Esophagus squamous epithelium (tissue), 5 donors: ENCODE data around the gene HSPA14. TPM values are rescaled to one million over a fixed set of nuclear protein-coding genes. Genes with fewer than 3 reads are reported as not detected.
"Not testable (repeated sequence)": the region's sequence is repeated elsewhere in the genome, so short reads cannot be mapped to it uniquely, and the experiment has no call there.

Experiments used
- DNase-seq: peaks from one replicate; lab custom pipeline; 2025; lab: John Stamatoyannopoulos, UW
- H3K27ac ChIP-seq, 4 donors: fragments of 200-600 bp; sonication (generic); one replicate each; pipeline ENCODE4 v1.5.1; 2016 to 2019; ENCODE audit warnings: mild to moderate bottlenecking in 1 of 4
- H3K27me3 ChIP-seq, 4 donors: fragments of 200-600 bp; sonication (generic); 1 replicate in 3 of 4; 2 replicates in 1 of 4; pipeline versions ENCODE4 v1.5.1 to v1.6.0; 2017 to 2021; ENCODE audit warnings: antibody characterized with exemption in 1 of 4
- H3K36me3 ChIP-seq, 3 donors: fragments of 200-600 bp; sonication (generic); one replicate each; pipeline ENCODE4 v1.5.1; 2016 to 2019
- H3K4me1 ChIP-seq, 3 donors: fragments of 200-600 bp; sonication (generic); one replicate each; pipeline ENCODE4 v1.5.1; 2017 to 2019
- H3K4me3 ChIP-seq, 4 donors: fragments of 200-600 bp; sonication (generic); 1 replicate in 3 of 4; 2 replicates in 1 of 4; pipeline ENCODE4 v1.5.1; 2016 to 2019; ENCODE audit warnings: mild to moderate bottlenecking in 2 of 4, moderate library complexity in 1 of 4
- H3K9me3 ChIP-seq, 3 donors: fragments of 200-600 bp; sonication (generic); one replicate each; pipeline ENCODE4 v1.5.1; 2016 to 2019
- POLR2A ChIP-seq, 4 donors: fragments of 450-650 bp; IDR thresholded peaks; one replicate each; pipeline ENCODE4 v1.6.1; 2017; ENCODE audit warnings: antibody characterized with exemption in 4 of 4, mild to moderate bottlenecking in 4 of 4, moderate library complexity in 3 of 4
- WGBS, 2 donors: methylation state at CpG; one replicate each; pipeline ENCODE4 v1.1.5; 2018; 5-methylcytosine and 5-hydroxymethylcytosine counted together
- intact Hi-C: fragments of 100-400 bp; cut with DNase I; formaldehyde crosslinking; loops from one replicate; pipeline ENCODE4 v1.15.0; 2022
- total RNA-seq, 4 donors: library from RNA; depleted of rRNA; stranded (reverse); fragments of >200 nt; gene quantifications; one replicate each; pipeline ENCODE4 v1.1.0, GENCODE V29; 2016
- TF ChIP-seq, protein P1 (sequence below), 6 experiments: fragments of 450-650 bp in 4 of 6; fragments of 200-600 bp in 2 of 6; sonication (generic) in 2 of 6; IDR thresholded peaks; one replicate each; pipeline ENCODE4 v1.5.1; 2016 to 2019; ENCODE audit warnings: antibody characterized with exemption in 6 of 6, mild to moderate bottlenecking in 4 of 6, moderate library complexity in 4 of 6
- donor health status: DM: yes; HTN: yes; CAD: no.

Gene HSPA14
- total RNA-seq, 4 donors from 2014 or later = 12.5 to 21.4 (median 13.1) TPM

DNA sequence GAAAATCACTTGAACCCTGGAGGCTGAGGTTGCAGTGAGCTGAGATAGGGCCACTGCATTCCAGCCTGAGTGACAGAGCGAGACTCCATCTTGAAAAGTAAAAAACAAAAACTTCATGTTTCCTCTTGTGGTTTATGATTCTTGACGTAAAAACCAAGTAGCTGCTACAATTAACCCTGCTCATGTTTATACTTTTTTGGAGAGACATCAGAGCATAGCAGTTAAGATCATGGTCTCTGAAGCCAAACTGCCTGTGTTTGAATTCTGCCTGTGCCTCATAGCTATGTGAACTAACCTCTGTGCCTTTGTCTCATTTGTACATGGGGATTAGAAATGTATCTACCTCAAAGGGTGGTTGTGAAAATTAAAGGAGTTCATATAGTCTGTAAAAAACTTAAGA is 67.8 kb downstream of the HSPA14 start:
- 83 to 88% methylated on average over 2 of the region's 2 CpGs for WGBS, 2 donors
- no peak overlapping the region for H3K4me3 ChIP-seq
- intact Hi-C loops = no loop called here
- no peak overlapping the region for H3K27ac ChIP-seq
- no peaks in the 10 kb centered on the region for H3K27me3 ChIP-seq
- DNase-seq = no peak
- TF ChIP-seq, protein P1, sequence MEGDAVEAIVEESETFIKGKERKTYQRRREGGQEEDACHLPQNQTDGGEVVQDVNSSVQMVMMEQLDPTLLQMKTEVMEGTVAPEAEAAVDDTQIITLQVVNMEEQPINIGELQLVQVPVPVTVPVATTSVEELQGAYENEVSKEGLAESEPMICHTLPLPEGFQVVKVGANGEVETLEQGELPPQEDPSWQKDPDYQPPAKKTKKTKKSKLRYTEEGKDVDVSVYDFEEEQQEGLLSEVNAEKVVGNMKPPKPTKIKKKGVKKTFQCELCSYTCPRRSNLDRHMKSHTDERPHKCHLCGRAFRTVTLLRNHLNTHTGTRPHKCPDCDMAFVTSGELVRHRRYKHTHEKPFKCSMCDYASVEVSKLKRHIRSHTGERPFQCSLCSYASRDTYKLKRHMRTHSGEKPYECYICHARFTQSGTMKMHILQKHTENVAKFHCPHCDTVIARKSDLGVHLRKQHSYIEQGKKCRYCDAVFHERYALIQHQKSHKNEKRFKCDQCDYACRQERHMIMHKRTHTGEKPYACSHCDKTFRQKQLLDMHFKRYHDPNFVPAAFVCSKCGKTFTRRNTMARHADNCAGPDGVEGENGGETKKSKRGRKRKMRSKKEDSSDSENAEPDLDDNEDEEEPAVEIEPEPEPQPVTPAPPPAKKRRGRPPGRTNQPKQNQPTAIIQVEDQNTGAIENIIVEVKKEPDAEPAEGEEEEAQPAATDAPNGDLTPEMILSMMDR (IDR thresholded peaks at IDR 0.05) = no peak
- no peak for TF ChIP-seq POLR2A (IDR thresholded peaks at IDR 0.05)
- H3K36me3 ChIP-seq = peaks cover 0 to 72% (median 10%) of the 10 kb centered on the region in 3 donors
- no peaks in the 10 kb centered on the region for H3K4me1 ChIP-seq
- no peaks in the 10 kb centered on the region for H3K9me3 ChIP-seq

DNA sequence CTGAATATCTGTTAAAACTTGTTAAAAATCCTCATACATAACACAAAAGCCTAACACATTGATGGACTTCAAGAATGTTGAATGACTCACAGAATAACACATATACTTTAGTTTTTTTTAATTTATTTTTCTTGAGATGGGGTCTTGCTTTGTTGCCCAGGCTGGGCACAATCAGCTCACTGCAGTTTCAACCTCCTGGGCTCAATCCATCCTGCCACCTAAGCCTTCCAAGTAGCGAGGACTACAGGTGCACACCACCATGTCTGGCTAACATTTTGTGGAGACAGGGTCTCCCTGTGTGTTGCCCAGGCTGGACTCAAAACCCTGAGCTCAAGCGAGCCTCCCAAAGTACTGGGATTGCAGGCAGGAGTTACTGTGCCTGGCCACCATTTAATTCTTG is 68.7 kb downstream of the HSPA14 start:
- H3K36me3 ChIP-seq = peaks cover 0 to 71% (median 10%) of the 10 kb centered on the region in 3 donors
- 90 to 96% methylated on average over 2 of the region's 2 CpGs for WGBS, 2 donors
- H3K27me3 ChIP-seq = no peaks in the 10 kb centered on the region
- intact Hi-C loops = no loop called here
- no peak overlapping the region for H3K4me3 ChIP-seq
- no peaks in the 10 kb centered on the region for H3K9me3 ChIP-seq
- no peak for DNase-seq
- no peak for TF ChIP-seq POLR2A (IDR thresholded peaks at IDR 0.05)
- TF ChIP-seq, protein P1 (IDR thresholded peaks at IDR 0.05) = no peak
- no peak overlapping the region for H3K27ac ChIP-seq
- no peaks in the 10 kb centered on the region for H3K4me1 ChIP-seq

DNA sequence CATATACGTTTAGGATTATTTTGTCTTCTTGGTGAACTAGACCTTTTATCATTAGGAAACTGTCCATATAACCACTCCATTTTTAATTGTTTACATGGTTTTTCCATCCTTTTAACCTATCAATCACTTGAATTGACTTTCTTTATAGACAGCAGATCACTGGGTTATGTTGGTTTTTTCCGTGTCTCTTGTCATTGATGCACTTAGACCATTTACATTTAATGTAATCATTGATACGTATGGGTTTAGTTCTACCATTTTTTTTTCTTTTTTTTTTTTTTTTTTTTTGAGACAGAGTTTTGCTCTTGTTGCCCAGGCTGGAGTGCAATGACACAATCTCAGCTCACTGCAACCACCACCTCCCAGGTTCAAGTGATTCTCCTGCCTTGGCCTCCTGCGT is 69.5 kb downstream of the HSPA14 start:
- H3K4me1 ChIP-seq, H3K27ac ChIP-seq, H3K9me3 ChIP-seq, H3K4me3 ChIP-seq, H3K27me3 ChIP-seq, DNase-seq, intact Hi-C loops: not testable (repeated sequence)
- 93 to 98% methylated on average over 3 to 4 of the region's 4 CpGs for WGBS, 2 donors
- H3K36me3 ChIP-seq = peaks cover 2 to 77% (median 10%) of the 10 kb centered on the region in 3 donors

DNA sequence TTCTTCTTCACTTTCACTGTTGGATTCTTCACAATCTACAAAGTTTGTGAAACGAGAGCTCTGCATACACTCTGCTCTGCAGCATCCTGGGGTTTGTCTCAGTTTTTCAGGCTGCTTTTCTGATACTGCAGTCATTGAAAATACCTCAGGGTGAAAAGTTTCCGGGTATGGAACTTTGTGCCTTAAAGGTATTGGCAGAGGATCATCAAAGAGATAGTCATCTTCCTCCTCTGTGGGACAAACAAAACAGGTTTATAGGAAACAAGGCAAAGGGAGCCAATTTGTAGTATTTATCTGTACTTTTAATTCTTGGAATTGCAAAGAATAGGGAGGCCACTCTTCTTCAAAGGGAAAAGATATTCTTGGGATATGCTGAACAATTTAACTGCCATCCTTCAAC is 71.0 kb downstream of the HSPA14 start:
- Histone ChIP-seq H3K27me3 (no peaks in the 10 kb centered on the region), H3K4me3 (no peak overlapping the region), H3K4me1 (no peaks in the 10 kb centered on the region), H3K9me3 (no peaks in the 10 kb centered on the region), H3K36me3 (peaks cover 7 to 84% (median 10%) of the 10 kb centered on the region in 3 donors), H3K27ac (no peak overlapping the region)
- WGBS, 2 donors = 44 to 77% methylated on average over 2 of the region's 2 CpGs
- no peak for DNase-seq
- TF ChIP-seq POLR2A (IDR thresholded peaks at IDR 0.05) = no peak
- TF ChIP-seq, protein P1 (IDR thresholded peaks at IDR 0.05) = no peak
- intact Hi-C loops = no loop called here

DNA sequence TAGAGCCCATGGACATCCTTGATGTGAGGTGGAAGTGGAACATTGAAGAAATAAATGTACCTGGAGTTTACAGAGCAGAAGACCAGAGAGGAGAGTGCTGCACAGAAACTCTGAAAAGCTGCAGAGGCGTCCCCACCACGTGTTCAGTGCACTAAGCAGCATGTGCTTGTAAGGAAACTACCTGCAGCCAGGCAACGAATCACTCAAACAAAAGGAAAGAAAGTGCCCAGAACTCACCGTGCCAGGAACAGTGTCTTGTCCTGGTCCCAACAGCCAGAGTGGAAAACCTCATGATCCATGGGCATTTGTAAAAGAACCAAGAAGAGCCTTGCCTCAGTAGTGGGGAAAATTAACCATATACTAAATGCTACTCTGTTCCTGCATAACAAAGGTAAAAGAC is 72.8 kb downstream of the HSPA14 start:
- TF ChIP-seq, protein P1 (IDR thresholded peaks at IDR 0.05) = no peak
- no peak for TF ChIP-seq POLR2A (IDR thresholded peaks at IDR 0.05)
- H3K27me3 ChIP-seq = no peaks in the 10 kb centered on the region
- H3K9me3 ChIP-seq = peaks cover 0 to 2% (median 0%) of the 10 kb centered on the region in 3 donors
- 85 to 92% methylated on average over 3 to 4 of the region's 4 CpGs for WGBS, 2 donors
- H3K4me1 ChIP-seq = no peaks in the 10 kb centered on the region
- no peak overlapping the region for H3K27ac ChIP-seq
- H3K36me3 ChIP-seq = peaks cover 7 to 96% (median 10%) of the 10 kb centered on the region in 3 donors
- intact Hi-C loops = no loop called here
- no peak overlapping the region for H3K4me3 ChIP-seq
- no peak for DNase-seq

DNA sequence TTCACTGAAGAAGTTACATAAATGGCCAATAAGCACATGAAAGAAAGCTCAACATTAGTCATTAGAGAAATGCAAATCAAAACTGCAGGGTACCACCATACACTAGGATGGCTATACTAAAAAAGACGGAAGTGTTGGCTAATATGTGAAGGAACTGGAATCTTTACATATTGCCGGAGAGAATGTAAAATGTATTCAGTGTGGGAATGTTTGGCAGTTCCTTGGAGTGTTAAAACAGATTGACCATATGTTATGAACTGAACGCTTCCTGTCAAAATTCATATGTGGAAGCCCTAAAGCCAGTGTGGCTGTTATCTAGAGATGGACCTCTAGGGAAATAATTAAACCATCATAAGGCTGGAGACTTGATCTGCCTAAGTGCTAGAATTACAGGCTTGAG is 73.7 kb downstream of the HSPA14 start:
- DNase-seq = no peak
- intact Hi-C loops = no loop called here
- peaks cover 0 to 10% (median 4%) of the 10 kb centered on the region in 3 donors for H3K9me3 ChIP-seq
- H3K4me3 ChIP-seq = no peak overlapping the region
- TF ChIP-seq, protein P1 (IDR thresholded peaks at IDR 0.05) = no peak
- no peak for TF ChIP-seq POLR2A (IDR thresholded peaks at IDR 0.05)
- 92 to 99% methylated on average over 3 of the region's 3 CpGs for WGBS, 2 donors
- H3K36me3 ChIP-seq = peaks cover 7 to 96% (median 10%) of the 10 kb centered on the region in 3 donors
- H3K4me1 ChIP-seq = no peaks in the 10 kb centered on the region
- no peaks in the 10 kb centered on the region for H3K27me3 ChIP-seq
- no peak overlapping the region for H3K27ac ChIP-seq
